ENCODE data around the gene ALS2.
"Not testable (repeated sequence)": the region's sequence is repeated elsewhere in the genome, so short reads cannot be mapped to it uniquely, and the experiment has no call there.

Gene ALS2

GRCh38 chr2:201794294-201794693 is 13.6 kb upstream of the ALS2 start:
- no peak for DNase-seq (ENCODE audit: low read depth, low spot score)

GRCh38 chr2:201793631-201794030 is 12.9 kb upstream of the ALS2 start:
- no peak for DNase-seq (ENCODE audit: low read depth, low spot score)

GRCh38 chr2:201790989-201791388 is 10.3 kb upstream of the ALS2 start:
- no peak for DNase-seq (ENCODE audit: low read depth, low spot score)

- no peak for DNase-seq (ENCODE audit: low read depth, low spot score)
Observed at GRCh38 chr2:201790291-201790690, 9.6 kb upstream of the ALS2 start.

GRCh38 chr2:201789395-201789794 is 8.7 kb upstream of the ALS2 start:
- DNase-seq (ENCODE audit: low read depth, low spot score) = no peak

- no peak for DNase-seq (ENCODE audit: low read depth, low spot score)
Observed at GRCh38 chr2:201788371-201788770, 7.6 kb upstream of the ALS2 start.

GRCh38 chr2:201786471-201786870 is 5.7 kb upstream of the ALS2 start:
- DNase-seq (ENCODE audit: low read depth, low spot score) = peak; percentile 60

GRCh38 chr2:201785135-201785534 is 4.4 kb upstream of the ALS2 start:
- no peak for DNase-seq (ENCODE audit: low read depth, low spot score)

GRCh38 chr2:201784563-201784962 is 3.8 kb upstream of the ALS2 start:
- DNase-seq (ENCODE audit: low read depth, low spot score) = no peak

GRCh38 chr2:201781557-201782051 is 871 bp upstream of the ALS2 start:
- DNase-seq (ENCODE audit: low read depth, low spot score) = no peak

GRCh38 chr2:201779901-201780673 is 646 bp downstream of the ALS2 start:
- no peak for DNase-seq (ENCODE audit: low read depth, low spot score)

- peak; percentile 12 for DNase-seq (ENCODE audit: low read depth, low spot score)
Observed at GRCh38 chr2:201777869-201778268, 2.9 kb downstream of the ALS2 start.

- peak; percentile 37 for DNase-seq (ENCODE audit: low read depth, low spot score)
Observed at GRCh38 chr2:201777043-201777442, 3.7 kb downstream of the ALS2 start.

- no peak for DNase-seq (ENCODE audit: low read depth, low spot score)
Observed at GRCh38 chr2:201775326-201775725, 5.4 kb downstream of the ALS2 start.

GRCh38 chr2:201774546-201774945 is 6.2 kb downstream of the ALS2 start:
- no peak for DNase-seq (ENCODE audit: low read depth, low spot score)

- DNase-seq (ENCODE audit: low read depth, low spot score) = no peak
Observed at GRCh38 chr2:201773990-201774389, 6.7 kb downstream of the ALS2 start.

GRCh38 chr2:201769666-201770373 is 10.9 kb downstream of the ALS2 start:
- DNase-seq (ENCODE audit: low read depth, low spot score) = no peak

GRCh38 chr2:201768918-201769317 is 11.8 kb downstream of the ALS2 start:
- peak; percentile 64 for DNase-seq (ENCODE audit: low read depth, low spot score)

- no peak for DNase-seq (ENCODE audit: low read depth, low spot score)
Observed at GRCh38 chr2:201765799-201766198, 14.9 kb downstream of the ALS2 start.

GRCh38 chr2:201764469-201764868 is 16.3 kb downstream of the ALS2 start:
- not testable (repeated sequence) for DNase-seq (ENCODE audit: low read depth, low spot score)

GRCh38 chr2:201761101-201761500 is 19.6 kb downstream of the ALS2 start:
- no peak for DNase-seq (ENCODE audit: low read depth, low spot score)

GRCh38 chr2:201759567-201759966 is 21.2 kb downstream of the ALS2 start:
- no peak for DNase-seq (ENCODE audit: low read depth, low spot score)

- no peak for DNase-seq (ENCODE audit: low read depth, low spot score)
Observed at GRCh38 chr2:201758873-201759272, 21.9 kb downstream of the ALS2 start.

All from astrocyte of the hippocampus (primary cell).